Lower leg skin (tissue), 4 donors: ENCODE data around the gene RNF225. TPM values are rescaled to one million over a fixed set of nuclear protein-coding genes. Genes with fewer than 3 reads are reported as not detected.
"Not testable (repeated sequence)": the region's sequence is repeated elsewhere in the genome, so short reads cannot be mapped to it uniquely, and the experiment has no call there.

Experiments
- DNase-seq, 2 donors: peaks; one replicate each; pipeline ENCODE4 v3.0.0-alpha.2; 2019; ENCODE audit warnings: low spot score in 2 of 2
- H3K4me3 ChIP-seq: fragments of 200-600 bp; sonication (generic); 2 replicates; pipeline ENCODE4 v1.5.1; 2017; ENCODE audit warnings: mild to moderate bottlenecking, low read depth; ENCODE audit not compliant: poor library complexity, severe bottlenecking
- CTCF ChIP-seq, 3 donors: fragments of 450-650 bp; IDR thresholded peaks; one replicate each; pipeline ENCODE4 v1.5.1; 2016; ENCODE audit warnings: antibody characterized with exemption in 3 of 3, mild to moderate bottlenecking in 3 of 3, moderate library complexity in 2 of 3
- POLR2A ChIP-seq, 2 donors: fragments of 450-650 bp; IDR thresholded peaks; one replicate each; pipeline ENCODE4 v1.6.1; 2016 to 2017; ENCODE audit warnings: antibody characterized with exemption in 2 of 2, mild to moderate bottlenecking in 1 of 2, moderate library complexity in 1 of 2
- WGBS, 2 donors: methylation state at CpG; one replicate each; pipeline ENCODE4 v1.1.5; 2018; 5-methylcytosine and 5-hydroxymethylcytosine counted together
- intact Hi-C: fragments of 100-400 bp; cut with DNase I; formaldehyde crosslinking; loops from one replicate; pipeline ENCODE4 v1.15.0; 2023; ENCODE audit warnings: low total_unique reads
- microRNA-seq, 2 donors: library from miRNA; unstranded; fragments of <30 nt; microRNA quantifications; one replicate each; pipeline ENCODE4, GENCODE V29; 2016; ENCODE audit warnings: borderline replicate concordance in 2 of 2, borderline number of aligned reads in 1 of 2
- total RNA-seq, 4 donors: library from RNA; depleted of rRNA; stranded (reverse); fragments of >200 nt; gene quantifications; one replicate each; pipeline ENCODE4 v1.1.0, GENCODE V29; 2016

The RNF225 gene
- total RNA-seq, 4 donors from 2014 or later, result 30.4 to 62.7 (median 42.7) TPM

GRCh38 chr19:58434217-58434616 lies 38.8 kb downstream of the RNF225 start:
- intact Hi-C loops, result no loop called here
- 100% methylated on average over 2 of the region's 2 CpGs for WGBS, 2 donors
- H3K4me3 ChIP-seq, result no peak overlapping the region
- TF ChIP-seq POLR2A (IDR thresholded peaks at IDR 0.05) (no peak), CTCF (IDR thresholded peaks at IDR 0.05) (no peak)
- DNase-seq, result no peak

GRCh38 chr19:58439576-58440554 lies 44.4 kb downstream of the RNF225 start, which contains the start of gene ZNF132:
Gene ZNF132 (minus strand): TSS chr19:58440153. CDS start chr19:58439821, 332 bp downstream.
- TF ChIP-seq CTCF (IDR thresholded peaks at IDR 0.05), result no peak
- no peak for TF ChIP-seq POLR2A (IDR thresholded peaks at IDR 0.05)
- H3K4me3 ChIP-seq, result peak within 1 kb of the TSS; percentile 49
- peak; percentile 99 for DNase-seq
- intact Hi-C loops, result no loop called here
- 12% methylated on average over 30 to 59 of the region's 59 CpGs for WGBS, 2 donors

- H3K4me3 ChIP-seq, result peak overlapping the region; percentile 44
- intact Hi-C loops, result no loop called here
- TF ChIP-seq CTCF (IDR thresholded peaks at IDR 0.05) (no peak), POLR2A (IDR thresholded peaks at IDR 0.05) (no peak)
- no peak for DNase-seq
- 36 to 43% methylated on average over 17 to 20 of the region's 31 CpGs for WGBS, 2 donors
Measured at GRCh38 chr19:58440556-58440955, 45.1 kb downstream of the RNF225 start.

- H3K4me3 ChIP-seq, DNase-seq, intact Hi-C loops: not testable (repeated sequence)
- WGBS, 2 donors, result 85 to 88% methylated on average over 7 of the region's 7 CpGs
Measured at GRCh38 chr19:58442986-58443385, 47.5 kb downstream of the RNF225 start.

Small RNA genes within 50 kb of the gene (microRNA-seq; reads per million reads assigned to microRNA genes)
- gene MIR4754, result 0 to 1.1 reads per million in 2 donors

Other genes starting within 250 kb of the RNF225 start
- gene ZNF329, start 244.9 kb upstream of the RNF225 start, total RNA-seq, result 10 to 100 TPM in 1 of 4 donors, 1 to 10 TPM in 3; 8.7 to 12.1 (median 9.2) TPM
- gene ZNF274, start 212.6 kb upstream of the RNF225 start, total RNA-seq, result 10 to 100 TPM; 32.5 to 58.5 (median 34.2) TPM
- 10 to 100 TPM; 34.2 to 55.1 (median 43.3) TPM for gene ZNF544, start 166.7 kb upstream of the RNF225 start, total RNA-seq
- 10 to 100 TPM in 1 of 4 donors, 1 to 10 TPM in 3; 3.0 to 12.8 (median 8.9) TPM for gene ZNF8, start 116.7 kb upstream of the RNF225 start, total RNA-seq
- gene ERVK3-1, start 90.3 kb upstream of the RNF225 start, total RNA-seq, result 10 to 100 TPM; 23.3 to 50.1 (median 33.4) TPM
- gene ZSCAN22, start 68.7 kb upstream of the RNF225 start, total RNA-seq, result 1 to 10 TPM; 4.8 to 7.7 (median 5.4) TPM
- gene A1BG, start 42.2 kb upstream of the RNF225 start, total RNA-seq, result 10 to 100 TPM in 2 of 4 donors, 1 to 10 TPM in 2; 4.8 to 16.8 (median 9.2) TPM
- gene ZNF497, start 32.9 kb upstream of the RNF225 start, total RNA-seq, result 1 to 10 TPM; 1.4 to 3.1 (median 1.5) TPM
- 10 to 100 TPM in 2 of 4 donors, 1 to 10 TPM in 2; 4.7 to 12.0 (median 8.5) TPM for gene ZNF837, start 14.6 kb upstream of the RNF225 start, total RNA-seq
- gene RPS5, start 8.4 kb upstream of the RNF225 start, total RNA-seq, result 1,000 to 10,000 TPM; 1,758 to 2,840 (median 2,497) TPM
- 10 to 100 TPM; 16.9 to 28.6 (median 23.4) TPM for gene ZNF584, start 13.0 kb downstream of the RNF225 start, total RNA-seq
- 1 to 10 TPM; 2.2 to 4.5 (median 2.8) TPM for gene ZNF132, start 44.5 kb downstream of the RNF225 start, total RNA-seq
- 10 to 100 TPM; 15.4 to 21.2 (median 16.6) TPM for gene ZNF324B, start 56.0 kb downstream of the RNF225 start, total RNA-seq
- gene ZNF324, start 71.4 kb downstream of the RNF225 start, total RNA-seq, result 10 to 100 TPM; 23.3 to 32.0 (median 29.4) TPM
- gene ZNF446, start 80.7 kb downstream of the RNF225 start, total RNA-seq, result 10 to 100 TPM; 14.7 to 29.8 (median 22.8) TPM
- gene SLC27A5, start 116.3 kb downstream of the RNF225 start, total RNA-seq, result 10 to 100 TPM in 1 of 4 donors, 1 to 10 TPM in 3; 4.8 to 11.7 (median 8.1) TPM
- gene ZBTB45, start 124.2 kb downstream of the RNF225 start, total RNA-seq, result 10 to 100 TPM; 13.3 to 30.5 (median 18.4) TPM
- gene TRIM28, start 148.4 kb downstream of the RNF225 start, total RNA-seq, result 100 to 1,000 TPM; 225 to 412 (median 265) TPM
- gene CHMP2A, start 159.4 kb downstream of the RNF225 start, total RNA-seq, result 100 to 1,000 TPM; 104 to 129 (median 118) TPM
- 10 to 100 TPM; 14.8 to 37.0 (median 23.6) TPM for gene UBE2M, start 163.0 kb downstream of the RNF225 start, total RNA-seq
- 10 to 100 TPM; 14.8 to 34.7 (median 27.6) TPM for gene MZF1, start 177.7 kb downstream of the RNF225 start, total RNA-seq